Ectodermal cell (in vitro differentiated cells): ENCODE data around the gene P2RX7.
"Not testable (repeated sequence)": the region's sequence is repeated elsewhere in the genome, so short reads cannot be mapped to it uniquely, and the experiment has no call there.

Experiments used
- H3K27ac ChIP-seq: 2 replicates; pipeline ENCODE4 v1.7.0; 2013; ENCODE audit warnings: mild to moderate bottlenecking, low read depth, low read length; ENCODE audit not compliant: insufficient read depth, poor library complexity, severe bottlenecking
- H3K27me3 ChIP-seq: 2 replicates; pipeline ENCODE4 v1.7.0; 2013; ENCODE audit warnings: mild to moderate bottlenecking, low read length; ENCODE audit not compliant: insufficient read depth, control insufficient read depth, poor library complexity, severe bottlenecking
- H3K36me3 ChIP-seq: one replicate; pipeline ENCODE4 v1.7.0; 2013; ENCODE audit warnings: low read length; ENCODE audit not compliant: control insufficient read depth, insufficient read depth
- H3K4me1 ChIP-seq: one replicate; pipeline ENCODE4 v1.7.0; 2013; ENCODE audit warnings: low read length; ENCODE audit not compliant: control insufficient read depth, insufficient read depth
- H3K4me3 ChIP-seq: 2 replicates; pipeline ENCODE4 v1.7.0; 2013; ENCODE audit warnings: low read depth, low read length, control low read depth; ENCODE audit not compliant: insufficient read depth
- H3K9me3 ChIP-seq: 2 replicates; pipeline ENCODE4 v1.7.0; 2013; ENCODE audit warnings: mild to moderate bottlenecking, low read length, moderate library complexity; ENCODE audit not compliant: control insufficient read depth
- WGBS, 2 experiments: methylation state at CpG; one replicate each; pipeline ENCODE4 v1.1.7; 2013; ENCODE audit warnings: missing lambda C conversion rate in 2 of 2; 5-methylcytosine and 5-hydroxymethylcytosine counted together

P2RX7 gene

DNA sequence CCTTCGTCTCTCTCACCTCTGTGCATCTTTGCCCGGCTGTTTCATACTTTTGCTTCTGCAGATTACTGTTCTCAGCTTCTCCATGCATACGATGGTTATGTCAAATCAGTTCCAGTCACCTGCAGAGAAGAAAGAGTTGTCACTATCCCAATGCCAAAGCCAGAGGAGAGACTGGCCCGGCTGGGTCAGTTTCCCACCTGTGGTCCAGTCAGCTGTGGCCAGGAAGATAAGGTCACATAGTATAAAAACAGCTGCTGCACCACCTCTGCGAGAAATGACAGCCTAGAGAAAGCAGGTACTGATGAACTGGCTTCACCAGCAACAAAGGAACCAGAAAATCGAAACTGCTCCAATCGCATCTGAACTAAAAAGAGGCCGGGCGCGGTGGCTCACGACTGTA is 70.8 kb downstream of the P2RX7 start:
- 82 to 85% methylated on average over 11 of the region's 11 CpGs for WGBS, 2 experiments
- no peak overlapping the region for H3K27ac ChIP-seq
- no peaks in the 10 kb centered on the region for H3K36me3 ChIP-seq
- H3K9me3 ChIP-seq, result no peaks in the 10 kb centered on the region
- H3K4me3 ChIP-seq, result no peak overlapping the region
- no peaks in the 10 kb centered on the region for H3K27me3 ChIP-seq
- H3K4me1 ChIP-seq, result no peaks in the 10 kb centered on the region

DNA sequence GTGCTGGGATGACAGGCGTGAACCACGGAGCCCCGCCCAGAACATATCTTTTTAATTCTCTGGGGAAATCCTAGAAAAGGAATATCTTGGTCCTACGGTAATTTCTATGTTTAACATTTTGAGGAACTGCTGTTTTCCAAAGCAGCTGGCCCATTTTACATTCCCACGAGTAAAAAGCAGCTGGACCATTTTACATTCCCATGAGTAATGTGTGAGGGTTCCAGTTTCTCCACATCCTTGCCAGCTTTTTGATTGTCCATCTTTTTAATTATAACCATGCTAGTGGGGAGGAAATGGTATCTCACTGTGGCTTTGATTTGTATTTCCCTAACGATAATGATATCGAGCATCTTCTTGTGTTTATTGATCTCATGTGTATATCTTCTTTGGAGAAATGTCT is 72.8 kb downstream of the P2RX7 start:
- Histone ChIP-seq H3K9me3 (no peaks in the 10 kb centered on the region), H3K27me3 (peaks cover 9% of the 10 kb centered on the region), H3K36me3 (no peaks in the 10 kb centered on the region), H3K4me1 (no peaks in the 10 kb centered on the region), H3K4me3 (no peak overlapping the region), H3K27ac (no peak overlapping the region)
- 94% methylated on average over 7 of the region's 7 CpGs for WGBS, 2 experiments

GRCh38 chr12:121208571-121208970 is 75.9 kb downstream of the P2RX7 start:
- H3K36me3 ChIP-seq, H3K4me1 ChIP-seq, H3K9me3 ChIP-seq, H3K4me3 ChIP-seq, H3K27me3 ChIP-seq, H3K27ac ChIP-seq: not testable (repeated sequence)
- 94 to 95% methylated on average over 10 of the region's 10 CpGs for WGBS, 2 experiments

DNA sequence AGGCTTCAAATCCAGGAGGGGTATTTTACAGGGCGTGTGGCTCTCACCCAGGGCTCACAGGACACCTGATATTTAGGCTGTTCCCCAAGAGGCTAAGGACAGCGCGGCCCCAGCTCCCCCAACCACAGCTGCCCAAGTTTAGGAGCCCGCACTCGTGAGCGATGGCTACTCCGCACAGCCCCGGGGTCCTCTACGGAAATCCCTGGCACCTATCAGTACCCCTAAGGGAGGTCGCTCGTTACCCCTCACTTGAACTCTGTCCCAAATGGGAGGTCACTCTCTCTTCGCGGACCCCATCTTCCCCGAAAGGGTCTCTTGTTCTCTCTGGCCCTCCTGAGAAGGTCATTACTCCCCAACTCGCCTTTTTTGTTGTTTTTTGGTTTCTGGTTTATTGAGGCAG is 76.5 kb downstream of the P2RX7 start:
- H3K4me1 ChIP-seq, result peaks cover 7% of the 10 kb centered on the region
- no peaks in the 10 kb centered on the region for H3K36me3 ChIP-seq
- H3K9me3 ChIP-seq, result no peaks in the 10 kb centered on the region
- WGBS, 2 experiments, result 91 to 93% methylated on average over 15 of the region's 15 CpGs
- no peak overlapping the region for H3K27ac ChIP-seq
- H3K27me3 ChIP-seq, result peaks cover 9% of the 10 kb centered on the region
- no peak overlapping the region for H3K4me3 ChIP-seq

DNA sequence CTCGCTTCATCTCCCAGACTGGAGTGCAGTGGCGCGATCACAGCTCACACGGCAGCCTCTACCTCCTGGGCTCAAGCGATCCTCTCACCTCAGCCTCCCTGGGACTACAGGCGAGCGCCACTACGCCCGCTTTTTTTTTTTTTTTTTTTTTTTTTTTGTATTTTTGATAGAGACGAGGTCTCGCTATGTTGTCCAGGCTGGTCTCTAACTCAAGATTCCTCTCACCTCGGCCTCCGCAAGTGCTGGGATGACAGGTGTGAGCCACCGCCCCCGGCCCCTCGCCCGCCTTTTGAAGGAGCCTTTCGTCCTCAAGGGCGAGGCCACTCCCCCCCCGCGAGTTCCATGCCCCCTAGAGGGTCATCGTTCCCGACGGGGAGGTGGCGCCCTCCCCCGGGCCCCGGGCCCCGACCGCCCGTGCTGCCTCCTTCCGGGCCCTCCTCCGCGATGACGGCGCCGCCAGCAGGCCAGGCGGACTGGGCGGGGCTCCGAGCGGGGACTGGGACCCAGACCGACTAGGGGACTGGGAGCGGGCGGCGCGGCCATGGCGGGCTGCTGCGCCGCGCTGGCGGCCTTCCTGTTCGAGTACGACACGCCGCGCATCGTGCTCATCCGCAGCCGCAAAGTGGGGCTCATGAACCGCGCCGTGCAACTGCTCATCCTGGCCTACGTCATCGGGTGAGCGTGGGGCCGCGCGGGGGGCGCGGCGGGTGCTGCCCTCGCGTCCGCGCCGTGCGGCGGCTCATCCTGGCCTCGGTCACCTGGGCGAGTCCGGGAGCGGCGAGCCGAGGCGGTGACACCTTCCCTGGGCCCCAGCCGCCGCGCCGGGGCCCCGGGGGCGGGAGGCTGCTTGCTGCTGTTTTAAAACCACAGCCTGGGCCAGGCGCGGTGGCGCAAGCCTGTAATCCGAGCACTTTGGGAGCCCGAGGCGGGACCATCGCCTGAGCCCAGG is 77.2 kb downstream of the P2RX7 start, which contains the start of gene P2RX4:
Gene P2RX4 (plus strand): TSS at position 506 of the 949 bp plus-strand sequence. CDS start 36 bp downstream, at position 542.
- 9 to 10% methylated on average over 96 to 97 of the region's 97 CpGs for WGBS, 2 experiments
- Histone ChIP-seq H3K9me3 (no peaks in the 10 kb centered on the region), H3K4me3 (peak within 1 kb of the TSS; percentile 82), H3K36me3 (no peaks in the 10 kb centered on the region), H3K27me3 (peaks cover 9% of the 10 kb centered on the region), H3K4me1 (peaks cover 7% of the 10 kb centered on the region), H3K27ac (peak within 1 kb of the TSS; percentile 60)

- Histone ChIP-seq H3K4me3 (no peak overlapping the region), H3K4me1 (peaks cover 7% of the 10 kb centered on the region), H3K9me3 (no peaks in the 10 kb centered on the region), H3K27ac (no peak overlapping the region), H3K27me3 (peaks cover 9% of the 10 kb centered on the region), H3K36me3 (no peaks in the 10 kb centered on the region)
- 92% methylated on average over 5 of the region's 5 CpGs for WGBS, 2 experiments
Observed at GRCh38 chr12:121212875-121213274, 80.2 kb downstream of the P2RX7 start.

DNA sequence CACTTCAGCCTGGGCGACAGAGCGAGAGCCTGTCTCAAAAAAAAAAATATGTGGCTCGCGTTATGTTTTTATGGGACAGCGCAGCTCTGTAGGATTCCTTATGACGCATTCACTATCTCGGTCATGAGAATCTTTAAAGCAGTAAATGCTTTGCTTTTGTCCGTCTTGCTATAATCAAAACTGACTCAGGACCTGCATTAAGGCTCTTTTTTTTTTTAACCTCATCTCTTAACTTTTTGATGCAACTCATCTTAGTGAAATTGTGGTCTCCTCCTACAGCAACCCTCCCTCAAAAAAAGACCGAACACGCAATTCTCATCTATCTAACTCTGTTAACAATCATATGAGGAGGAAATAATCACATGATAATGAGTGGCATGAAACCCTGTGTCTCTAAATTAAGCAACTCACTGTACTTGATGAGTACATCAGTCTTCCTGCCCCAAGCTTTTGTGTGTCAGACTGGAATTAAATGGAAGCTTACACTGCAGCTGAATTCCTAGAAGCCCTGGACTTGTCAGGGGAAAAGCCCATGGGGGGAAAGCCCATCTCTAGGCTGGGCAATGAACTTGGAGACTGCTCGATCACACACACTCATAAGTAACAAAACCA is 81.6 kb downstream of the P2RX7 start:
- Histone ChIP-seq H3K36me3 (no peaks in the 10 kb centered on the region), H3K4me1 (peaks cover 7% of the 10 kb centered on the region), H3K9me3 (no peaks in the 10 kb centered on the region), H3K27me3 (peaks cover 4% of the 10 kb centered on the region), H3K27ac (no peak overlapping the region), H3K4me3 (no peak overlapping the region)
- 92 to 97% methylated on average over 9 to 11 of the region's 11 CpGs for WGBS, 2 experiments

- Histone ChIP-seq H3K36me3 (no peaks in the 10 kb centered on the region), H3K9me3 (no peaks in the 10 kb centered on the region), H3K27me3 (no peaks in the 10 kb centered on the region), H3K27ac (no peak overlapping the region), H3K4me1 (peaks cover 7% of the 10 kb centered on the region), H3K4me3 (no peak overlapping the region)
- WGBS, 2 experiments, result 91 to 94% methylated on average over 14 of the region's 14 CpGs
Observed at GRCh38 chr12:121214855-121215745, 82.4 kb downstream of the P2RX7 start.

GRCh38 chr12:121216102-121216501 is 83.4 kb downstream of the P2RX7 start:
- Histone ChIP-seq H3K4me3 (no peak overlapping the region), H3K27ac (no peak overlapping the region), H3K9me3 (no peaks in the 10 kb centered on the region), H3K27me3 (no peaks in the 10 kb centered on the region), H3K4me1 (peaks cover 2% of the 10 kb centered on the region), H3K36me3 (no peaks in the 10 kb centered on the region)
- 94 to 99% methylated on average over 4 of the region's 4 CpGs for WGBS, 2 experiments
